Retinal pigment epithelial cell (primary cell): Measurements from ENCODE around the gene CD226.
"Not testable (repeated sequence)": the region's sequence is repeated elsewhere in the genome, so short reads cannot be mapped to it uniquely, and the experiment has no call there.

ENCODE experiments used
- DNase-seq: peaks from one replicate; pipeline ENCODE4 v3.0.0-alpha.2; 2010; ENCODE audit warnings: low read depth
- H3K4me3 ChIP-seq: 2 replicates; pipeline ENCODE4 v1.5.1; 2011; ENCODE audit warnings: mild to moderate bottlenecking, low read length, control low read depth, moderate library complexity
- TF ChIP-seq, protein P1 (sequence below): conservative IDR thresholded peaks from 2 replicates; pipeline ENCODE4 v1.5.1; 2011; ENCODE audit warnings: low read depth, low read length, control low read depth, inconsistent platforms

The CD226 gene

DNA sequence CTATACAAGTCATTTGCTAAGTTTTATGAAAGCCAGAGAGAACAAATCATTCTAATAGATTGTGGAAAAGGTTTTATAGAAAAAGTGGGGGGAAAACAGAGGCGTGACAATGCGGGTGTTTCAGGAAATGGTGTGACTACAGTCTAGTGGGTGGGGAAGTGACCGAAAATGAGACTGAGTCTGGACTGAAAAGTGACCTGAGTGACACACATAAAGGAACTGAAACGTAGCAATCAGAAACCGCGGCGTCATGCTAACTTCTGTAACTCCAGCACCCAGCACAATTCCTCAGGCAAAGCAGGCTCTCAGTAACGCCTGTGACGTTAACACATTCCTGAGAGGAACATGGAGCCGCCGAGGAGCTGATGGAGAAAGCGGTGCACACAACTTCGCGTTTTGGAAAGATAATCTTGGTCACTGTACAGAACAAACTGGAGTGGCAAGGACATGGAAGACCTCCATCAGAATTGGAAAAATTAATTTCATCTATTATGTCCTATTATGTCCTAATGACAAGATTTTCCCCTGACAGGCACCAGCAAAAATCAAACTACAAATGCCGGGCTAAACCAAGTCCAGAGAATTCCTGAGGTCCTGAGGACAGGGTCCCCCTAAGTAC is 1.4 kb upstream of the CD226 start:
- TF ChIP-seq, protein P1, sequence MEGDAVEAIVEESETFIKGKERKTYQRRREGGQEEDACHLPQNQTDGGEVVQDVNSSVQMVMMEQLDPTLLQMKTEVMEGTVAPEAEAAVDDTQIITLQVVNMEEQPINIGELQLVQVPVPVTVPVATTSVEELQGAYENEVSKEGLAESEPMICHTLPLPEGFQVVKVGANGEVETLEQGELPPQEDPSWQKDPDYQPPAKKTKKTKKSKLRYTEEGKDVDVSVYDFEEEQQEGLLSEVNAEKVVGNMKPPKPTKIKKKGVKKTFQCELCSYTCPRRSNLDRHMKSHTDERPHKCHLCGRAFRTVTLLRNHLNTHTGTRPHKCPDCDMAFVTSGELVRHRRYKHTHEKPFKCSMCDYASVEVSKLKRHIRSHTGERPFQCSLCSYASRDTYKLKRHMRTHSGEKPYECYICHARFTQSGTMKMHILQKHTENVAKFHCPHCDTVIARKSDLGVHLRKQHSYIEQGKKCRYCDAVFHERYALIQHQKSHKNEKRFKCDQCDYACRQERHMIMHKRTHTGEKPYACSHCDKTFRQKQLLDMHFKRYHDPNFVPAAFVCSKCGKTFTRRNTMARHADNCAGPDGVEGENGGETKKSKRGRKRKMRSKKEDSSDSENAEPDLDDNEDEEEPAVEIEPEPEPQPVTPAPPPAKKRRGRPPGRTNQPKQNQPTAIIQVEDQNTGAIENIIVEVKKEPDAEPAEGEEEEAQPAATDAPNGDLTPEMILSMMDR = no peak
- no peak overlapping the region for H3K4me3 ChIP-seq
- no peak for DNase-seq

GRCh38 chr18:69948256-69948655 is 583 bp upstream of the CD226 start:
- TF ChIP-seq, protein P1 = no peak
- no peak overlapping the region for H3K4me3 ChIP-seq
- DNase-seq = no peak

DNA sequence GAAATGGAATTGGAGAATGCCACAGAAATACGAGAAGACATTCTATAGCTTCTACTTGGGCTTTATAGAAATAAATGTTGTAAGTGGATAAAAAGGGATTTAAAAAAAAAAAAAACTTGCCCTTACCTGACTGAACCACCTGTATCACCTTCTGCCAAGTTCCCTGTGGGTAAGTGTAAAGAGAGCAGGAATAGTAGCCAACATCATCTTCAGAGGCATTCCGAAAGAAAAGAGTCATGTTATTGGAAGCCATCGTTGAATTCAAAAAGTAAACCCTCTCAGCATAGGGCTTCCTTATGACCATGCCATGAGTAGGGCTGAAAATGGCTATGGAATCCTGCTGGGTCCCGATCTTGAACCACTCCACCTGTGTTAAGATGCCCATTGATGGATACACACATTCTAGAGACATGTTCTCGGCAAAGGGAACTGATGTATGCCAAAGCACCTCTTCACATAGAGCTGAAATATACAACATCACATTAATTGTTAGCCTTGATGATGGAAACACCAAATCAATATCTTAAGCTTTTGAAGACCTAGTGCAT is 991 bp downstream of the CD226 start:
- no peak for DNase-seq
- TF ChIP-seq, protein P1 = no peak
- H3K4me3 ChIP-seq = no peak overlapping the region

DNA sequence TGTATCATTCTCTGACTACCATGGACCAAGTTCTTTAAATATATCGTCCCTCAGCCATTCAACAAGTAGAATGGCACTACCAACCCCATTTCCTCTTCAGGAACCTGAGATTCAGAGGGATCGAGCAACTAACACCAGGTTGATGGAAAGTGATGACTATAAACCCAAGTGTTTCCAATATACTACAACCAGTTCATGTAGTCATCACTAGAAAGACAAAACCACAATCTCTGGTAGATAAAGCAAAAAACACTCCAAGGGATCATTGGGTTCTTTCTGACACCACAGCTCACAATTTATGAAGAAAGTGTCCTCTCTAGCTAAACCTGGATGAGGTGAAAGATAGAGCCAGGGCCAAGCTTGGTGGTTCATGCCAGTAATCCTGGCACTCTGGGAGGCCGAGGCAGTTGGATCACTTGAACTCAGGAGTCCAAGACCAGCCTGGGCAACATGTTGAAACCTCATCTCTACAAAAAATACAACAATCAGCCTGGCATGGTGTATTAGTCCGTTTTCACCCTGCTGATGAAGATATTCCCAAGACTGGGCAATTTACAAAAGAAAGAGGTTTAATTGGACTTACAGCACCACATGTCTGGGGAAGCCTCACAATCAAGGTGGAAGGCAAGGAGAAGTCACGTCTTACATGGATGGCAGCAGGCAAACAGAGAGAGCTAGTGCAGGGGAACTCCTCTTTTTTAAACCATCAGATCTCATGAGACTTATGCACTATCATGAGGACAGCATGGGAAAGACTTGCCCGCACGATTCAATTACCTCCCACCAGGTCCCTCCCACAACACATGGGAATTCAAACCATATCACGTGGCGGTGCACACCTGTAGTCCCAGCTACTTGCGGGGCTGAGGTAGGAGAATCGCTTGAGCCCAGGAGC is 2.2 kb downstream of the CD226 start:
- no peak overlapping the region for H3K4me3 ChIP-seq
- no peak for DNase-seq
- TF ChIP-seq, protein P1 = no peak

- H3K4me3 ChIP-seq = no peak overlapping the region
- no peak for DNase-seq
- TF ChIP-seq, protein P1 = no peak
Measured at GRCh38 chr18:69944436-69944835, 3.2 kb downstream of the CD226 start.

DNA sequence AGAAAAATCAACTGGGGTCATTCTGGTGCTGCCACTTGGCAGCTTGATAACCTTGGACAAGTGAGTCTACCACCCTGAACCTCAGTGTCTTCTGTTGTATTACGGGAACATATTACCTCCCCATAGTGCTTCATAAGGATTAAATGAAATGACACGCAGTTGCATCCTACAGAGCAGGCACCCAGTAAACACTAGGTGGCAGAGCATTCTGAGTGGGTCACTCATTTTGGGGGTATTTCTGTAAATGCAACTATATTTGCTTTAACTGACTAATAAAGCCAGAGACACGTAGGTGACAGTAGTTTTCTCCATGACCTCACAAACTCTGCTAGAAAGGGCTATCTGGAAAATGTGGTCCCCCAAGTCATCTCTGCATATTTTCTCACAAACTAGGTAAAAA is 4.7 kb downstream of the CD226 start:
- no peak overlapping the region for H3K4me3 ChIP-seq
- TF ChIP-seq, protein P1 = peak; percentile 30
- DNase-seq = no peak

DNA sequence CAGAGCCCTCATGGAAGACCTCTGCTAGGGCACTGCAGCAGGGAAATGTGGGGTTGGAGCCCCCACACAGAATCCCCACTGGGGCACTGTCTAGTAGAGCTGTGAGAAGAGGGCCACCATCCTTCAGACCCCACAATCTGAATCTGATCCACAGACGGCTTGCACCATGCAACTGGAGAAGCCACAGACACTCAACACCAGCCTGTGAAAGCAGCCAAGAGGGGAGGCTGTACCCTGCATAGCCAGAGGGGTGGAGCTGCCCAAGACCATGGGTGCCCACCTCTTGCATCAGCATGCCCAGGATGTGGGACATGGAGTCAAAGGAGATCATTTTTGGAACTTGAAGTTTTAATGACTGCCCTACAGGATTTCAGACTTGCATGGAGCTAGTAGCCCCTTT is 6.5 kb downstream of the CD226 start:
- DNase-seq = no peak
- no peak overlapping the region for H3K4me3 ChIP-seq
- TF ChIP-seq, protein P1 = no peak

GRCh38 chr18:69939812-69940211 is 7.9 kb downstream of the CD226 start:
- not testable (repeated sequence) for DNase-seq, H3K4me3 ChIP-seq
